ENCODE data around the gene CSF2.

GRCh38 chr5:132059043-132059695, 14.4 kb upstream of the CSF2 start:
- TF ChIP-seq CTCF (conservative IDR thresholded peaks at IDR 0.05) = no peak
- TF ChIP-seq ZFX (IDR thresholded peaks at IDR 0.05) = no peak

All from C4-2B (cell line).